DND-41 (cell line): ENCODE results near the gene SMCR8.
"Not testable (repeated sequence)": the region's sequence is repeated elsewhere in the genome, so short reads cannot be mapped to it uniquely, and the experiment has no call there.

Experiments
- ATAC-seq: fragments of 200-7000 bp; cut with Tn5 transposase; 3 replicates; pipeline ENCODE4 v1.9.1; 2021; ENCODE audit warnings: low read depth; ENCODE audit not compliant: insufficient read depth
- DNase-seq: peaks from one replicate; pipeline ENCODE4 v3.0.0-alpha.2; 2020
- H2AFZ ChIP-seq: 2 replicates; pipeline ENCODE4 v1.6.0; 2012; ENCODE audit warnings: low read depth, low read length
- H3K27ac ChIP-seq: 2 replicates; pipeline ENCODE4 v1.5.1; 2012; ENCODE audit warnings: low read length, inconsistent platforms
- H3K27me3 ChIP-seq: fragments of 200-600 bp; sonication (generic); 2 replicates; pipeline ENCODE4 v1.6.0; 2012; ENCODE audit warnings: low read length, mild to moderate bottlenecking, inconsistent platforms; ENCODE audit not compliant: insufficient read depth, poor library complexity
- H3K36me3 ChIP-seq: 2 replicates; pipeline ENCODE4 v1.5.1; 2012; ENCODE audit warnings: low read length, inconsistent platforms; ENCODE audit not compliant: insufficient read depth
- H3K4me1 ChIP-seq: 2 replicates; pipeline ENCODE4 v1.5.1; 2012; ENCODE audit warnings: mild to moderate bottlenecking, low read length; ENCODE audit not compliant: insufficient read depth
- H3K4me2 ChIP-seq: 2 replicates; pipeline ENCODE4 v1.6.0; 2012; ENCODE audit warnings: mild to moderate bottlenecking, moderate library complexity, low read length, inconsistent platforms; ENCODE audit not compliant: insufficient read depth
- H3K4me3 ChIP-seq, 2 experiments: fragments of 200-600 bp in 1 of 2; shearing (Covaris generic) in 1 of 2; 2 replicates each; pipeline ENCODE4 v1.5.1; 2012 to 2016; ENCODE audit warnings: inconsistent platforms in 2 of 2, low read length in 2 of 2, mild to moderate bottlenecking in 2 of 2, low read depth in 1 of 2, moderate library complexity in 1 of 2
- H3K79me2 ChIP-seq: 2 replicates; pipeline ENCODE4 v1.6.0; 2012; ENCODE audit warnings: low read length, inconsistent platforms; ENCODE audit not compliant: insufficient read depth
- H3K9ac ChIP-seq: 2 replicates; pipeline ENCODE4 v1.6.0; 2012; ENCODE audit warnings: low read depth, mild to moderate bottlenecking, inconsistent platforms, low read length, moderate library complexity
- H3K9me3 ChIP-seq: 2 replicates; pipeline ENCODE4 v1.5.1; 2012; ENCODE audit warnings: low read length, moderate library complexity, mild to moderate bottlenecking, inconsistent platforms; ENCODE audit not compliant: insufficient read depth, severe bottlenecking
- H4K20me1 ChIP-seq: 2 replicates; pipeline ENCODE4 v1.6.0; 2012; ENCODE audit warnings: low read length; ENCODE audit not compliant: insufficient read depth
- CTCF ChIP-seq: IDR thresholded peaks from 2 replicates; pipeline ENCODE4 v1.5.1; 2012; ENCODE audit warnings: borderline replicate concordance, low read length, moderate library complexity, mild to moderate bottlenecking; ENCODE audit not compliant: poor library complexity, severe bottlenecking; ENCODE audit errors: extremely low read depth
- EZH2 ChIP-seq: IDR thresholded peaks from 3 replicates; pipeline ENCODE4 v1.6.1; 2012; ENCODE audit warnings: borderline replicate concordance, low read depth, mild to moderate bottlenecking, moderate library complexity, low read length, inconsistent platforms; ENCODE audit not compliant: severe bottlenecking

Gene SMCR8

GRCh38 chr17:18328643-18329204 is 13.6 kb downstream of the SMCR8 start:
- no peak for ATAC-seq
- Histone ChIP-seq H3K27ac (no peak overlapping the region), H3K27me3 (no peaks in the 10 kb centered on the region)

GRCh38 chr17:18331879-18332278 is 16.8 kb downstream of the SMCR8 start:
- Histone ChIP-seq H3K27me3 (no peaks in the 10 kb centered on the region), H3K27ac (no peak overlapping the region), H2AFZ (no peak overlapping the region), H3K36me3 (peaks cover 80% of the 10 kb centered on the region), H3K4me1 (no peaks in the 10 kb centered on the region), H3K4me2 (no peak overlapping the region), H3K9ac (no peak overlapping the region), H3K9me3 (no peaks in the 10 kb centered on the region), H4K20me1 (peaks cover 4% of the 10 kb centered on the region; the same call in 1 of the 2 replicates), H3K4me3 (no peak overlapping the region), H3K79me2 (no peaks in the 10 kb centered on the region)
- TF ChIP-seq EZH2: no peak
- TF ChIP-seq CTCF: no peak
- ATAC-seq (no peak), DNase-seq (no peak)

More at GRCh38 chr17:18328643-18329204, 13.6 kb downstream of the SMCR8 start:
- Histone ChIP-seq H2AFZ (no peak overlapping the region), H3K36me3 (peaks cover 87% of the 10 kb centered on the region), H3K4me2 (no peak overlapping the region), H3K4me1 (no peaks in the 10 kb centered on the region), H4K20me1 (peaks cover 23% of the 10 kb centered on the region), H3K4me3 (no peak overlapping the region), H3K9me3 (no peaks in the 10 kb centered on the region), H3K79me2 (no peaks in the 10 kb centered on the region), H3K9ac (no peak overlapping the region)
- DNase-seq: no peak
- TF ChIP-seq CTCF (no peak), EZH2 (no peak)

GRCh38 chr17:18332909-18333489 is 17.9 kb downstream of the SMCR8 start:
- H3K27me3 ChIP-seq: no peaks in the 10 kb centered on the region
- no peaks in the 10 kb centered on the region for H3K9me3 ChIP-seq
- no peak for ATAC-seq
- no peak overlapping the region for H3K9ac ChIP-seq
- H2AFZ ChIP-seq: no peak overlapping the region
- peaks cover 4% of the 10 kb centered on the region; the same call in 1 of the 2 replicates for H4K20me1 ChIP-seq
- H3K4me2 ChIP-seq: no peak overlapping the region
- no peak overlapping the region for H3K4me3 ChIP-seq
- H3K4me1 ChIP-seq: no peaks in the 10 kb centered on the region
- DNase-seq: no peak
- H3K36me3 ChIP-seq: peaks cover 76% of the 10 kb centered on the region
- no peaks in the 10 kb centered on the region for H3K79me2 ChIP-seq
- TF ChIP-seq CTCF (no peak), EZH2 (no peak)
- no peak overlapping the region for H3K27ac ChIP-seq

- H2AFZ ChIP-seq, H3K79me2 ChIP-seq, ATAC-seq, H3K27ac ChIP-seq, H3K27me3 ChIP-seq, DNase-seq, H3K4me2 ChIP-seq, H3K4me1 ChIP-seq, H3K4me3 ChIP-seq, H3K9ac ChIP-seq, H4K20me1 ChIP-seq, H3K9me3 ChIP-seq: not testable (repeated sequence)
- peaks cover 63% of the 10 kb centered on the region for H3K36me3 ChIP-seq
Observed at GRCh38 chr17:18338158-18338557, 23.1 kb downstream of the SMCR8 start.
